NCI-H1417 treated with DMSO at 0.1 percent for 48 hours (cell line): ENCODE measurements around the gene CORO2A.
"Not testable (repeated sequence)": the region's sequence is repeated elsewhere in the genome, so short reads cannot be mapped to it uniquely, and the experiment has no call there.

Source experiments
- DNase-seq: peaks from one replicate; lab custom pipeline; 2025; lab: John Stamatoyannopoulos, UW

Gene CORO2A

GRCh38 chr9:98105006-98105405, 87.4 kb downstream of the CORO2A start:
- no peak for DNase-seq

GRCh38 chr9:98104445-98104881, 88.0 kb downstream of the CORO2A start:
- no peak for DNase-seq

GRCh38 chr9:98101868-98102273, 90.6 kb downstream of the CORO2A start:
- no peak for DNase-seq

- no peak for DNase-seq
These were observed 91.0 kb downstream of the CORO2A start for GRCh38 chr9:98101416-98101815.

GRCh38 chr9:98100456-98100855, 92.0 kb downstream of the CORO2A start:
- no peak for DNase-seq

GRCh38 chr9:98099898-98100297, 92.5 kb downstream of the CORO2A start:
- DNase-seq: no peak

GRCh38 chr9:98099346-98099745, 93.1 kb downstream of the CORO2A start:
- DNase-seq: no peak

GRCh38 chr9:98097836-98098235, 94.6 kb downstream of the CORO2A start:
- DNase-seq: no peak

- DNase-seq: no peak
These were observed 96.3 kb downstream of the CORO2A start for GRCh38 chr9:98096091-98096490.

GRCh38 chr9:98095401-98095800, 97.0 kb downstream of the CORO2A start:
- DNase-seq: no peak

GRCh38 chr9:98094851-98095250, 97.6 kb downstream of the CORO2A start:
- DNase-seq: no peak

GRCh38 chr9:98094316-98094715, 98.1 kb downstream of the CORO2A start:
- DNase-seq: no peak

- no peak for DNase-seq
These were observed 99.9 kb downstream of the CORO2A start for GRCh38 chr9:98092613-98092931.

GRCh38 chr9:98091735-98092612, 100.5 kb downstream of the CORO2A start:
- DNase-seq: no peak

GRCh38 chr9:98090674-98091073, 101.8 kb downstream of the CORO2A start:
- DNase-seq: not testable (repeated sequence)

GRCh38 chr9:98087420-98088354, 104.8 kb downstream of the CORO2A start:
- DNase-seq: no peak

GRCh38 chr9:98086461-98086860, 106.0 kb downstream of the CORO2A start:
- DNase-seq: no peak

- no peak for DNase-seq
These were observed 106.5 kb downstream of the CORO2A start for GRCh38 chr9:98085944-98086343.

- DNase-seq: no peak
These were observed 107.4 kb downstream of the CORO2A start for GRCh38 chr9:98085058-98085457.

- no peak for DNase-seq
These were observed 108.0 kb downstream of the CORO2A start for GRCh38 chr9:98084396-98084795.

- no peak for DNase-seq
These were observed 108.8 kb downstream of the CORO2A start for GRCh38 chr9:98083566-98084183.

GRCh38 chr9:98083061-98083501, 109.4 kb downstream of the CORO2A start:
- DNase-seq: no peak
